SHP77 (cell line): ENCODE results near the gene CHN2.

Experiments used
- DNase-seq, 2 experiments: peaks; one replicate each; lab custom pipeline; 2025; lab: John Stamatoyannopoulos, UW

CHN2 gene

GRCh38 chr7:29335188-29336083 lies 140.9 kb downstream of the CHN2 start:
- no peak for DNase-seq

- no peak for DNase-seq
Observed at GRCh38 chr7:29337546-29338116, 143.1 kb downstream of the CHN2 start.

GRCh38 chr7:29340696-29341095 lies 146.1 kb downstream of the CHN2 start:
- no peak for DNase-seq

GRCh38 chr7:29341156-29341555 lies 146.6 kb downstream of the CHN2 start:
- DNase-seq, result no peak

- no peak for DNase-seq
Observed at GRCh38 chr7:29342761-29343160, 148.2 kb downstream of the CHN2 start.

- no peak for DNase-seq
Observed at GRCh38 chr7:29343399-29343798, 148.8 kb downstream of the CHN2 start.

- DNase-seq, result no peak
Observed at GRCh38 chr7:29344334-29344978, 149.9 kb downstream of the CHN2 start.

- DNase-seq, result peak; percentile 47 to 71
Observed at GRCh38 chr7:29345590-29345989, 151.0 kb downstream of the CHN2 start.

GRCh38 chr7:29346231-29346978 lies 151.8 kb downstream of the CHN2 start:
- DNase-seq, result no peak

GRCh38 chr7:29349362-29349761 lies 154.8 kb downstream of the CHN2 start:
- no peak for DNase-seq

GRCh38 chr7:29350351-29350750 lies 155.8 kb downstream of the CHN2 start:
- DNase-seq, result no peak

- no peak for DNase-seq
Observed at GRCh38 chr7:29352041-29352440, 157.5 kb downstream of the CHN2 start.

- DNase-seq, result no peak
Observed at GRCh38 chr7:29353810-29354209, 159.2 kb downstream of the CHN2 start.

GRCh38 chr7:29354340-29354739 lies 159.8 kb downstream of the CHN2 start:
- DNase-seq, result no peak

GRCh38 chr7:29355388-29355787 lies 160.8 kb downstream of the CHN2 start:
- no peak for DNase-seq

- no peak for DNase-seq
Observed at GRCh38 chr7:29356631-29357030, 162.1 kb downstream of the CHN2 start.

- DNase-seq, result no peak
Observed at GRCh38 chr7:29359482-29360093, 165.0 kb downstream of the CHN2 start.

GRCh38 chr7:29360633-29361625 lies 166.4 kb downstream of the CHN2 start:
- DNase-seq, result no peak

GRCh38 chr7:29362380-29362779 lies 167.8 kb downstream of the CHN2 start:
- no peak for DNase-seq

- no peak for DNase-seq
Observed at GRCh38 chr7:29363636-29364425, 169.3 kb downstream of the CHN2 start.
